Suppressor macrophage treated with lipopolysaccharide for 1 hour (primary cell): Measurements from ENCODE around the gene ANKRD13B.

Experiments used
- DNase-seq, 3 donors: peaks; one replicate each; pipeline ENCODE4 v3.0.0-alpha.2; 2020 to 2022

The ANKRD13B gene

DNA sequence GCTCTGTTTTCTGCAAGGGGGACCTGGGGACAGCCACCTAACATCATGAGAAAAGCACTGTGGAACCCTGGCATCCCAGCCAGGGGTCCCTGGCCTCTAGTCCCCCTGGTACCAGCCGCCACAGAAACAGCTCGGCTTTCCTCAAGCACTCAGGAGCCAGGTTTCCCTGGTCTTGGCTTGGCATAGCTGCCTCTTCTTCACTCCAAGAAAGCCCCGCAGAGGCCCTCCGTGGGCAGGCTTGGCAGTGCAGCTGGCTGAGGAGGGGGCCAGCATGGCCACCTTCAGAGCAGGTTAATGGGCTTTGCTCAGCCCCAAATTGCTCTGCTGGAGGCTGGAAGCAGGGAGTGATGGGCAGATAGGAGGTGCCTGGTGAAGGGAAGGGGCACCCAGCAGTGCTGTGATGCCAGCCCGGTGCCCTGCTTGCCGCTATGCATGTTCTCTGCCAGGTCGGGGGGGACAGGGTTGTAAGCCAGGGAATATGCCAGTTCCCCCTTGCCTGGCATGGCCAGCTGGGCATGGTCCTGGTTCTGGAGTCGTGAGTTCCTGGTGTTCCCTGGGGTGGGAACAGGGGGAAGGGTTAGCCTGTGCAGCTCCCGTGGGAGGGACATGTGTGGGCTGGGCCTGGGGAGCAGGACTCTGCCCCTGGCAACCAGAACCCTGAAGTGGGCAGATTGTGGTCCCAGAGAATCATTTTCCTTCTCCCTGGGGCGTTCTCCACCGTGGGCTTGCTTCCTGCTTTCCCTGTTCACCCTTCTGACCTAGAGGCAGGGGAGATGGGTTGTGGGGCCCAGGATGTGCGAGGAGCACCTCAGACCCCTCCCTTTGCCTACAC lies 3.2 kb downstream of the ANKRD13B start:
- no peak for DNase-seq

DNA sequence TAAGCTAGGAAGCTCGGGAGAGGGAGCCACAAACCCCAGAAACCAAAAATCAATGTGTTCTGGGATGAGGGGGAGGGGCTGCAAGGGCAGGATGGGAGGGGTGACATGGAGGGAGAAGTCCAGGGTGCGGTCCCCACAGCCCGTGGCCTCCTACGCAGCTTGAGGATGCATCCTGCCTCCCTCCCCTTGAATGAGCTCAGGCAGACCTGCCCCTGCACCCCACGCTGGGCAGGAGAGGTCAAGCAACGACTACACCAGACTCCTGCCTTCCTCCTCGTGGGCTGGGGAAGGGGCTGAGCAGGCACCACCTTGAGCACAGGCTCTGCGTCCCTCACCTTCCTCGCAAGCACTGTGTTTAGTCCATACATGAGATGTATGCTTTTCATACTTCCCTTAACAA lies 3.9 kb downstream of the ANKRD13B start:
- DNase-seq, result no peak

DNA sequence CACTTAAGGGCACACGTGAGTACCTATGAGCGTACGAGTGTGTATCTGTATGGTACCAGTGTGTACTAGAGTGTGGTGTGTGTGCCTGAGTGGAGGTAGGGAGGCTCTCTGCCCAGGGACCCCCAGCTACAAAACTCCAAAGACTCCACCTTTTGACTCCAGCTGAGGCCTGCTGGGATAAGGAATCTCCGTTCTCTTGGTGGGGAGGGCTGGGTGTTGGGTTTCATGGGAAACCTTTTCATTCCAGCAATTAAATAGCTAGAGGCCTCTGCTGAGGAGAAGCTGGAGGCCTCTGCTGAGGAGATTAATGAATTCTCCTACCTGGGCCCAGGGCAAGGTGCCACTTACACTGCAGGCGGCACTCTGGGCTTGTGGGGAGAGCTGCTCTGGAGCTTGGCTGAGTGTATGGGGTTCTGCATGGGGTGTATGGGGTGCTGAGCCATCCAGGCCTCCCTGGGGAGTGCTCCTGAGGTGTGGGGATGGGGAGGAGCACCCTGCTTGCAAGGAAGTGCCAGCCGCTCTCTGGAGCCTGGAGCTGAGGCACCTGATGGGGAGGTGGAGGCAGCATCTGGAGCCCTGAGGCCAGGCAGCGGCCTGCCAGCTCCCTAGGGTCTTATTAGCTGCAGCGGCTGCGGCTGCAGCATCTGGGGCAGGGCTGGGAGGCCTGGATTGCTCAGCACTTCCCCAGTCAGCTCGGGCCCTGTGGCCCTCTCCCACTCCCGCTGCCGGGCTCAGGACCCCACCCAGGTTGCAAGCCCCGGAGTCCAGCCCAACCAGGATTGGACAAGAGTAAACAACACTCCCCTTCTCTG lies 4.6 kb downstream of the ANKRD13B start:
- no peak for DNase-seq

DNA sequence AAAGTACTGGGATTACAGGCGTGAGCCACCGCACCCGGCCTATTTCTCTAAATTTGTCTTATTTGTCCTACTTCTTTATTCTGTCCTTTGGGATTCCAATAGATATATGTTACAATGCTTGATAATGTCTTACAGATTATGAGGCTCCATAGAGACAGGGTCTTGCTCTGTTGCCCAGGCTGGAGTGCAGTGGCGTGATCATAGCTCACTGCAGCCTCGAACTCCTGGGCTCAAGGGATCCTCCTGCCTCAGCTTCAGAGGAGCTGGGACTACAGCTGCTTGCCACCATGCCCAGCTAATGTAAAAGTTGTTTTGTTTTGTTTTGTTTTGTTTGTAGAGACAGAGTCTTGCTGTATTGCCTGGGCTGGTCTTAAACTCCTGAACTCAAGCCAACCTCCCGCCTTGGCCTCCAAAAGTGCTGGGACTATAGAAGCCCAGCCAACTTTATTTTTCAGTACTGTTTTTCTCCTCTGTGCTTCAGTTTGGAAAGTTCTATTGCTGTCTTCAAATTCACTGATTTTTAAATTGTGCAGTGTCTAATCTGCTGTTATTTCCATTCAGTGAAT lies 10.3 kb downstream of the ANKRD13B start:
- no peak for DNase-seq

DNA sequence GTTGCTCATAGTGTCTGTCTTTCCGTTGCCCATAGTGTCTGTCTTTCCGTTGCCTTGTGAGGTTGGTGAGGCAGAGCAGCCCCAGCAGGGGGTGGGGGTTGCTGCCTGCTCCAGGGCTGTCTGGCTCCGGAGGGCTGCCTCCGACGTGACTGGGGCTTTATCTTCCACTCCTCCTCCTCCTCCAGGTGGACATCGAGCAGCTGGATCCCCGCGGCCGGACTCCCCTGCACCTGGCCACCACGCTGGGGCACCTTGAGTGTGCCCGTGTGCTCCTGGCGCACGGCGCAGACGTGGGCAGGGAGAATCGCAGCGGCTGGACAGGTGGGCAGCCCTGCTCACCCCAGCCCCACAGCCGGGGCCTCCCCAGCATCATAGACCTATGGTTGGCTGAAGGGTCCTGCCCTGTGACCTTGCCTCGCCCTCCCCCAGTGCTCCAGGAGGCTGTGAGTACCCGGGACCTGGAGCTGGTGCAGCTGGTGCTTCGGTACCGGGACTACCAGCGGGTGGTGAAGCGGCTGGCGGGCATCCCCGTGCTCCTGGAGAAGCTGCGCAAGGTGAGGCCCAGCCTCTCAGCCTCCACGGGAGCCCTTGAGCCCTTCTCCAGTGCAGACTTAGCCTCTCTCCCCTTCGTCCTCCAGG lies 14.7 kb downstream of the ANKRD13B start:
- DNase-seq, result no peak

DNA sequence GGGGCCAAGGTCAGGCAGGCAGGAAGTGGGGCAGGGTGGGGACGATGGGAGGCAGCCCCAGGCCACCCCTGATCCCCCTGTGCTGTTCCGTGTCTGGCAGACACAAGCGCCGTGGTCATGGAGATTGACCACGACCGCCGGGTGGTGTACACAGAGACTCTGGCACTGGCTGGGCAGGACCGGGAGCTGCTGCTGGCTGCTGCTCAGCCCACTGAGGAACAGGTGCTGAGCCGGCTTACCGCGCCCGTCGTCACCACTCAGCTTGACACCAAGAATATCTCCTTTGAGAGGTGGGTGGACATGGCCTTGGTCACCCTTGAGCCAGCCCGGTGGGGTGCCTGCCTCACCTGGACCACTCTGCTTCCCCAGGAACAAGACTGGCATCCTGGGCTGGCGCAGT lies 16.1 kb downstream of the ANKRD13B start:
- no peak for DNase-seq

DNA sequence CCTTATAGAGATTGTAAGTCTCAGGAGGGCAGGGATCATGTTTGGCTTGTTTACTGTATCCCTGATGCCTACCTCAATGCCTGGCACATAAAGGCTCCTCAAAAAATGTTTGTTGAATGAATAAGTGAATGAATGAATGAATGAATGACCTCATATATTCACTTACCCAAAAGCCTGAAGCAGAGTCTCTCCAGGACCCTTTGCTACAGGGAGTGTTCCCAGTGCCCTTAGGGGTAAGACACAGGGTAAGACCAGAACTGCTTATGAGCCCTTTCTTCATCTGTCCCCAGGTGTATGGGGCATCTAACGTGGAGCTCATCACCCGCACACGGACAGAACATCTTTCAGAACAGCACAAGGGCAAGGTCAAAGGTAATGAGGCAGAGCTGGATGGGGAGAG lies 17.5 kb downstream of the ANKRD13B start:
- no peak for DNase-seq

DNA sequence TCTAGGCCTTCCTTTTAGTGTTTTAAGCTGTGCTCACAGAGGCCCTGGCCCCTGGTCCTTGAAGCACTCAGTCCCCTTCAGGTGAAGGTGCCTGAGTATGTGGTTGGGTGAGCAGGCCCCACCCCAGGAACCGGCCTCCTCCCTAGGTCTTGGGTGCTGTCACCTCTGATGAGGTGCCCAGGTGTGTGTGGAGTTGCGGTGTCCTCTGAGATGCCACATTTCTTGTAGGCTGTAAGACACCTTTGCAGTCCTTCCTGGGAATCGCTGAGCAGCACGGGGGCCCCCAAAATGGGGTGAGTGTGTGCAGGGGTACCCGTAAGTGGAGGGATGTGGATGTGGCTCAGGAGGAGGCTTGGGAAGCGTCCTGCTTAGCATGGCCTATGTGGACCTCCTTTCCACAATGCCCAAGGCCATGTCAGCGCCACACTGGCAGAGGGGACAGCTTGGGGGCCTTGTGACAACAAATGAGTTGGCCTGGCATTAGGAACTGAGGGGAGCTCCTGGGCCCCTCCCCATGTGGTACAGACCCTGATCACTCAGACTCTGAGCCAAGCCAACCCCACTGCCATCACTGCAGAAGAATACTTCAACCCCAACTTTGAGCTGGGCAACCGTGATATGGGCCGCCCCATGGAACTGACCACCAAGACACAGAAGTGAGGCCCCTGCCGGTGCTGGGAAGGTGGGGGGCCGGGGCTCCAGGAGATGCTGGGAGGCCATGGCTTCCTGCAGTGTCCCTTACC lies 18.6 kb downstream of the ANKRD13B start:
- DNase-seq, result no peak

DNA sequence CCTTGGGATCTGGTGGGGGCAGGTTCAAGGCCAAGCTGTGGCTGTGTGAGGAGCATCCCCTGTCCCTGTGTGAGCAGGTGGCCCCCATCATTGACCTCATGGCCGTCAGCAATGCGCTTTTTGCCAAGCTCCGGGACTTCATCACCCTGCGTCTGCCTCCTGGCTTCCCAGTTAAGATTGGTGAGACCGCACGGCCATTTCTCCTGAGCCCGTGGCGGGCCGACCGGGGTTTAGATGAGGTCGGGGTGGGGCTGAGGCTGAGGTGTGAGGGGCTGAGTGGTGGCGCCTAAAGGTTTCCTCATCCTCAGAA lies 19.1 kb downstream of the ANKRD13B start:
- no peak for DNase-seq

DNA sequence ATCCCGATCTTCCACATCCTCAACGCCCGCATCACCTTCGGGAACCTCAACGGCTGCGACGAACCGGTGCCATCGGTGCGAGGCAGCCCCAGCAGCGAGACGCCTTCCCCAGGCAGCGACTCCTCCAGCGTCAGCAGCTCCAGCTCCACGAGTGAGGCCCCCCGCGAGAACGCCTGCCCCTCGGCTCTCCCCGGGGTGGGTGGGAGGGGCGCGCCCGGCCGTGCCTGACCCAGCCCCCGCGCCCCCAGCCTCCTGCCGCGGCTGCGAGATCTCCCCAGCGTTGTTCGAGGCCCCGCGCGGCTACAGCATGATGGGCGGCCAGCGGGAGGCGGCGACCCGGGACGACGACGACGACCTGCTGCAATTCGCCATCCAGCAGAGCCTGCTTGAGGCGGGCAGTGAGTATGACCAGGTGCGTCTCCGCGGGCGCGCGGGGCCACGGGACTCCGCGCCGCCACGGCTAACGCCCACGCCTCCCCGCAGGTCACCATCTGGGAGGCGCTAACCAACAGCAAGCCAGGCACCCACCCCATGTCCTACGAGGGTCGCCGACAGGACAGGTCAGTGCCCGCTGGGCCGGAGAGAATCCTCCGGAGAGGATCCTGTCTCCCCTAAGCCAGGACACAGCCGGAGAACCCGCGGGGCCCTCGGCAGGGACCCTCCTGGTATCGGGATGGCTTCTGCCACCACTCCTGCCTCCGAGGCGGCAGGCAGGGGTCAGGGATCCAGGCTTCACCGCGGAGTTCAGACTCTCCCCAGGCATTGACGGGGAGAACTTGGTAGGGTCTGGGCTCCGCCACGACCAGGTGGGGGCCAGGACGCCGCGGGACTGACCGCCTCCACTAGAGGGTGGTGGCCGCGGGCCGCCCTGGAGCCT lies 19.7 kb downstream of the ANKRD13B start:
- no peak for DNase-seq

DNA sequence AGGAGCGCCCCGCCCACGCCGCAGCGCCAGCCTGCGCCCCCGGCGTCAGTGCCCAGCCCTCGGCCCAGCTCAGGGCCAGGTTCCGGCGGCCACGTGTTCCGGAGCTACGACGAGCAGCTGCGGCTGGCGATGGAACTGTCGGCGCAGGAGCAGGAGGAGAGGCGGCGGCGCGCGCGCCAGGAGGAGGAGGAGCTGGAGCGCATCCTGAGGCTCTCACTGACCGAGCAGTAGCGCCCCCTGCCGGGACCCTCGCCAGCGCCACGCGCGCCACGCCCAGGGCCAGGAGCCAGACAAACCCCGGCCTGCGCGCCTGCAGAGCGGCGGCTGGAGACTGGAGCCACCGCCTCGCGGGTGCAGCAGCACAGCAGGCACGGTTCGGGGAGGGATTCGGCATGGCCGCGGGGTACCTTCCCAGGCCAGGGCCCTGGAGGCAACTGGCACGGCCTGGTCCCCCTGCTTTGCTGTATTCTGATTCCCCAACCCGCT lies 20.5 kb downstream of the ANKRD13B start:
- DNase-seq, result peak; percentile 95 to 98 (median 96)

DNA sequence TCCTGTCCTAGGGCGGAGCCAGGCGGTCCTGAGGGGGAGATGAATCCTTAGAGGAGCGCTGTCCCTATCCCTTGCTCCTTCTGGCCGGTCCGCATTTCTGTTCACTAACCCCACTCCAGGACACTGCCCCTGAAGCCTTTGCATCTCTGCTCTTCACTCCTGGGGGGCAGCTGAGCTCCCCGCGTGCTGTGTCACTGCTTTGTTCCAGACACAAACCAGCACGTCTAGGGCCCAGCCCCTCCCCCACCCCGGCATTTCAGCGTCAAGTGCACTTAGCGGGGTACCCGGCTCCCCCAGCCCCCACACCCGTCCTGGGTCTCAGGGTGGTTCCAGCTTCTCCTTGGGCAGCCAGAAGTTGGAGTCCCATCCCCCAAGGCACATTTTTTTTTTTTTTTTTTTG lies 20.9 kb downstream of the ANKRD13B start:
- no peak for DNase-seq

DNA sequence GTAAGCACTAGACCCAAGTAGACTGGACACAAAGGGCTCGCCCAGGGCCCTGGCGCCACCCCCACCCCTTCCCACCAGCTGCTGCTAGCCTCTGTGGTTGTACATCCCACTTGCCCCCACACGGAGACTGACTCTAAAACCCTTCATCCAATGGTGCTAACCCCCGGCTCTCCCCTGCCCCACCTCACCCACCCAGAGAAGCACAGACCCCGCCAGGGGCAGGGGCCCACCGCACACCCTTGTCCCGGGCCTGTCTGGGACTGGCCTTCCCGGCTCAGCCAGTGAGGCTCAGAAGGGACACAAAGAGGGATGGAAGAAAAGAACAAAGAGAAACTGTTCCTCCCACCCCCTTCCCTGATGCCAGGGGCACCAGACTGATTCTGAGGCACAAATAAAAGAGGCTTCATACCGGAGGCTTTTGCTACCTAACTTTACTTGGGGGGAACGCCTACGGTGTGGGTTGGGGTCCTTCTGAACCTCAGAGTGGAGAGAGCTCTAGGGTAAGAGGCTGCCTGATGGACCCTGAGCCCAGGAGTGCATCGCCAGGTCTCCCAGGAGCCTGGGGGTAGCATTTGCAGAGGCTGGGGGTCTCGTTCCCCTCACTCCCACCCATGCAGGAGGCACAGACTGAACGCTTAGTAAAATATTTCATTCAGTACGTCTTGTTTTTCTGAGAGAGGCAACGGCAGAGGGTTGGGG lies 21.6 kb downstream of the ANKRD13B start:
- no peak for DNase-seq

DNA sequence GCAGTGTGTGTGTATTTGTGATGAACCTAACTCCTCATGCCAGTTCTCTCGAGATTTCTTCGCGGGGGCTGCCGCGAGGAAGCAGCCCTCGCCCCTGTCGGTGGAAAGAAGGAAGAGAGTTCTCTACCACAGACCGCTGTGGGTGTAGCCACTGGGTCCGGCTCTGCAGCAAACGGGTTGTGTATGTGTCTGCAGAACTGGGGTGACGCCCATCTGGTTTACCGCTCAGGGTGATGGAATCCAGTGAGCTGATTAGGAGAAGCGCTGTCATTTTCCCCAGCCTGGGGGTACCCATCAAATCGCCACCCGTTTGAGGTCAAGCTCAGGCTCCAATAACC lies 22.1 kb downstream of the ANKRD13B start:
- peak; percentile 67 to 71 (median 70) for DNase-seq

DNA sequence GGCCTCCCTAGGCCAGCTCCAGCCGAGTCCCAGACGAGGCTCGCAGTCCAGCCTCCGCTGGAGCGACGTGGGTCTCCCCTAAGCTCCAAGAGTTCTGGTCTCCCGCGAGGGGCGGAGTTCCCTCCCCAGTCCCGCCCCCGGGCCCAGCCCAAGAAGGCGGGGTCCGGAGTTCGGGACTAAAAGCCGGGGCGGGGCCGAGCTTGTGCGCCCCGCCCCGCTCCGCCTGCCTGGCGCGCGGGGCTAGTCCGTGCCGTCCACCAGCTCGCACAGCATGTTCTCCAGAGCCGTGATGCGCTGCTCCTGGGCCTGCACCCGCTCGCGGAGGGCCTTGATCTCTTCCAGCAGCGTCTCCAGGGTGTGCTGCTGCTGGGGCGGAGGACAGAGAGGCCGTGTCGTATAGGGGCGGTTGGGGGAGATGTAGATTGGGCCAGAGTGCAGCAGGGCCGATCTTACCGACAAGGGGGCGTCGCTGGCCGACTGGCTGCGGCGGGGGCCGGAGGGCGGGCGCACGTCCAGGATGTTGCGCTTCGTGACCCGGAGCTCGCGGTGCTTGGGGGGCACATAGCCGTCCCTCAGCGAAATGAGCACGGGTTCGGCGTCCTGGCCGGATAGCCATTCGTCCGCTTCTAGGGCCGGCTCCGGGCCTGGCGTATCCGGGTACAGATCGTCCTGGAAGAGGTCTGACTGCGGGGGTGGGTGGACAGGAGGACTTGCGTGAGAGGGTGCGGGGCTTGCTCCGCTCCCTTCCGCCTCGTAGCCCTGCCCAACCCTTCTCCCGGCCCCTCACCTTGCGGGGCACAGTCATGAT lies 22.8 kb downstream of the ANKRD13B start:
- DNase-seq, result peak; percentile 94 to 99 (median 97)

DNA sequence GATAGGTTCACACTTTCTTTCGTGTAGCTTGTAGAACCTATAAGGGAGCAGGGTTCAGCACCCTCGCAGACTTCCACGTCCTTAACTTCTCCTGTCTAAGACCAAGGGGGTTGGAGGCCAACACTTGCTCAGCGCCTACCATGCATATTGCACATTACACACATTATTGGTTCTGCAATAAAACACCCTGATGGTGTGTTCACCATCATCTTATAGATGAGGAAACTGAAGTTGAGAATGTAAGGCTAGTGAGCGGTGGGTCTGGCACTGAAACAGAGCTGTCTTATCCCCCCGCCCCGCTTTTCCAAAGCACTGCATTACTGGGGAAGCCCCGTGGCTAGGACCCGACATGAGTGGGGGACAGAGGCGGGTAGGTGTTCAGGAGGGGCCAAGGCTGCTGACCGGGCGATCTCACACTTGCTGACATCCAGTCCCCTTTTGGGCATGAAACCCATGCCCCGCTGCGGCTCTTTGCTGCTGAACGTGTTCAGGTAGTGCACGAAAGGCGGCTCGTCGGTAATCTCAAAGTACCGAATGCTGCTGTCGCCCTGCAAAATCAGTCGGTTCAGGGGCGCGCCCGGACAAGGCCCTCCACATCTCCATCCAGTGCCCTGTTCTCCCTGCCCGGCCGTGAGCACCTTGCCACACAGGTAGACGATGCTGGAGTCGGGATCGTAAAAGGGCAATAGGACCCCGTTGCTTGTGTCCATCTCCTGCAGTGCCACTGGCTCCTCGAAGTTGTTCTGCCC lies 23.5 kb downstream of the ANKRD13B start:
- no peak for DNase-seq

DNA sequence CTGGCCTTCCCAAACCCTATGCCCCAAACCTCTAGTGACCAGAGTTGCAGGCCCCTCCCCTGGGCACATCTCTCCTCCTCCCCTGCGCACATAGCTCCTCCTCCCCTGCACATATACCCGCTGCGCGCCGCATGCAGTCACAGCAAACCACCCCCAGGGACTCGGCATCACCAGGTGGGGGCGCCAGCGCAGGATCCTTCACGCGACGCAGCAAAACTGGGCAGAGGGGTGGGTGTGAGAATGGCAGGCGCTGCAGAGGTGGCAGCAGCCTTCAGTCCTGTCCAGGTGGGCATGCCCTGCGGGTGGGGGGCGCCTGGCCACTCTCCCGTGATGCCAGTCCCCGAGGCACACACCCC lies 24.2 kb downstream of the ANKRD13B start:
- DNase-seq, result peak; percentile 85 to 93 (median 87)

DNA sequence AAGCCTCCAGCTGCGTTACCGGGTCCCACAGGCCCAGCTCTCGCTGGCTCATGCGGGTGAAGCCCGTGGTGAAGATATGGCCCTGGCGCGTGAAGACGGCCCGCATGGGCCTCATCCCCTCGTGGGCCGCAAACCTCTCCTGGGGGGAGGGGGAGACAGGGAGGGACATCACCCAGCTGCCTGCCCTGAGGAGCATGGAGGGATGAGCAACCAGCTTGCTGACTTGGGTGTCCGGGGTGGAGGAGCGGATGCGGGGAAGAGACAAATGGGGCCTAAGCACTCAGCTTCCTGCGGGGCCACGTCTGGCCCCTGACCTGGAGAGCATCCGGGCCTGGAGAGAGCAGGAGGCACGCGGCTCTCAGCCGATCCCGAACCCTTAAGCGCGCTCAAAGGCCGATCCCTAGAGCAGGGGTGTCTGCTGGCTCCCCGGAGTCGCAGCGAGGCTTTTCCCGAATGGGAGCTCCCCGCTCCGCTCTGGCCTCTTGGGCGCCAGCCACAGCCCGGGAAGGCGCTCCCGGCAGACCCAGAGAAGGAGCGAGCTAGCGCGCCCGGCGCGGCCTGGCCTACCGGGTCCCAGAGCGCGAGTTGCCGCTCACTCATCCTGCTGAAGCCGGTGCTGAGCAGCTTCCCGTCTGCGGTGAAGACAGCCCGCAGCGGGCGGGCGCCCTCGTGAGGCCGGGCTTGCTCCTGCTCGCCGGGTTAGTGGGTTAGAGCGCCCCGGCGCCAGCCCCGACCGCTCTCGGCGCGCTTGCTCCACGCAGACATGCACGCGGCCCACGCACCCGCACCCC lies 24.7 kb downstream of the ANKRD13B start:
- peak; percentile 89 to 95 (median 93) for DNase-seq
